BLaER1 (cell line): ENCODE data around the gene SMPD4.
"Not testable (repeated sequence)": the region's sequence is repeated elsewhere in the genome, so short reads cannot be mapped to it uniquely, and the experiment has no call there.

Source experiments
- H3K27ac ChIP-seq: shearing (Covaris generic); formaldehyde crosslinking; 2 replicates; pipeline ENCODE4 v1.8.1; 2022
- H3K27me3 ChIP-seq: shearing (Covaris generic); formaldehyde crosslinking; 2 replicates; pipeline ENCODE4 v1.8.1; 2022
- H3K36me3 ChIP-seq: shearing (Covaris generic); formaldehyde crosslinking; 2 replicates; pipeline ENCODE4 v1.8.1; 2022
- H3K4me1 ChIP-seq: shearing (Covaris generic); formaldehyde crosslinking; 2 replicates; pipeline ENCODE4 v1.8.1; 2022
- H3K4me2 ChIP-seq: shearing (Covaris generic); formaldehyde crosslinking; 2 replicates; pipeline ENCODE4 v1.8.1; 2022
- H3K4me3 ChIP-seq: shearing (Covaris generic); formaldehyde crosslinking; 2 replicates; pipeline ENCODE4 v1.8.1; 2022
- H3K9ac ChIP-seq: shearing (Covaris generic); formaldehyde crosslinking; 2 replicates; pipeline ENCODE4 v1.8.1; 2022
- H3K9me3 ChIP-seq: shearing (Covaris generic); formaldehyde crosslinking; 2 replicates; pipeline ENCODE4 v1.8.1; 2022
- H4K20me1 ChIP-seq: shearing (Covaris generic); formaldehyde crosslinking; 2 replicates; pipeline ENCODE4 v1.8.1; 2022
- Cebpa-rat ChIP-seq: shearing (Covaris generic); IDR thresholded peaks from 2 replicates; pipeline ENCODE4 v1.8.1; 2022

SMPD4 gene, protein sequence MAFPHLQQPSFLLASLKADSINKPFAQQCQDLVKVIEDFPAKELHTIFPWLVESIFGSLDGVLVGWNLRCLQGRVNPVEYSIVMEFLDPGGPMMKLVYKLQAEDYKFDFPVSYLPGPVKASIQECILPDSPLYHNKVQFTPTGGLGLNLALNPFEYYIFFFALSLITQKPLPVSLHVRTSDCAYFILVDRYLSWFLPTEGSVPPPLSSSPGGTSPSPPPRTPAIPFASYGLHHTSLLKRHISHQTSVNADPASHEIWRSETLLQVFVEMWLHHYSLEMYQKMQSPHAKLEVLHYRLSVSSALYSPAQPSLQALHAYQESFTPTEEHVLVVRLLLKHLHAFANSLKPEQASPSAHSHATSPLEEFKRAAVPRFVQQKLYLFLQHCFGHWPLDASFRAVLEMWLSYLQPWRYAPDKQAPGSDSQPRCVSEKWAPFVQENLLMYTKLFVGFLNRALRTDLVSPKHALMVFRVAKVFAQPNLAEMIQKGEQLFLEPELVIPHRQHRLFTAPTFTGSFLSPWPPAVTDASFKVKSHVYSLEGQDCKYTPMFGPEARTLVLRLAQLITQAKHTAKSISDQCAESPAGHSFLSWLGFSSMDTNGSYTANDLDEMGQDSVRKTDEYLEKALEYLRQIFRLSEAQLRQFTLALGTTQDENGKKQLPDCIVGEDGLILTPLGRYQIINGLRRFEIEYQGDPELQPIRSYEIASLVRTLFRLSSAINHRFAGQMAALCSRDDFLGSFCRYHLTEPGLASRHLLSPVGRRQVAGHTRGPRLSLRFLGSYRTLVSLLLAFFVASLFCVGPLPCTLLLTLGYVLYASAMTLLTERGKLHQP

DNA sequence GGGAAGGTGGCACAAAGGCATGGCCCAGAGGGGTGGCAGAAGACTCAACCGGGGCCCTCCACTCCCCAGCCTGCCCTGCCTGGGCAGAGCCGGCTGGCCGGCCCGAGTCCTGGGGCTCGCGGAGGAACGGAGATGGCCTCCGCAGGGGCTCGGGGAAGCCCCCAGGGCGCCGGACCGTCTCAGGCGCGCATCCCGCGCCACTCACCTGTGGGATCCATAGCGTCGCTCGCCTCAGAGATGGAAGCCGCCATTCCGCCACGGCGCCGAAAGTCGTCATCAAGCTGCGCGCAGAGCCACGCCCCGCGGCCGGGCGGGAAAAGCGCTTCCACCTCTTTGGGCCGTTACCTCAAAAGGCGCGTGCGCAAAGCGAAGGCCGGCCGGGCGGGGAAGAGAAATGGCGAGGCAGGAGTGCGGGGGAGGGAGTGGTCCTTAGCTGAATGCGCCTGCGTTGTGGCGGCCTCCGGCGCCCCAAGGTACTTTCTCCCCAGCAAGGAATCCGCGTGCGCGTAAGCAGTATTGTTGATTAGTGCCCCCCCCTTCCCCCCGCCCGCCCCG is at the start of gene SMPD4:
SMPD4 (minus strand) TSS at position 278 of the 555 bp plus-strand sequence. CDS start 5,010 bp downstream, outside the sequence.
- peak within 1 kb of the TSS; percentile 97 for H3K9ac ChIP-seq
- H3K4me1 ChIP-seq, result peaks cover 46% of the 10 kb centered on the region
- H3K4me2 ChIP-seq, result peak within 1 kb of the TSS; percentile 98
- H3K27ac ChIP-seq, result peak within 1 kb of the TSS; percentile 94
- TF ChIP-seq Cebpa-rat, result no peak
- H4K20me1 ChIP-seq, result peaks cover 78% of the 10 kb centered on the region
- H3K36me3 ChIP-seq, result peaks cover 45% of the 10 kb centered on the region
- no peaks in the 10 kb centered on the region for H3K27me3 ChIP-seq
- H3K9me3 ChIP-seq, result no peaks in the 10 kb centered on the region
- peak within 1 kb of the TSS; percentile 99 for H3K4me3 ChIP-seq

DNA sequence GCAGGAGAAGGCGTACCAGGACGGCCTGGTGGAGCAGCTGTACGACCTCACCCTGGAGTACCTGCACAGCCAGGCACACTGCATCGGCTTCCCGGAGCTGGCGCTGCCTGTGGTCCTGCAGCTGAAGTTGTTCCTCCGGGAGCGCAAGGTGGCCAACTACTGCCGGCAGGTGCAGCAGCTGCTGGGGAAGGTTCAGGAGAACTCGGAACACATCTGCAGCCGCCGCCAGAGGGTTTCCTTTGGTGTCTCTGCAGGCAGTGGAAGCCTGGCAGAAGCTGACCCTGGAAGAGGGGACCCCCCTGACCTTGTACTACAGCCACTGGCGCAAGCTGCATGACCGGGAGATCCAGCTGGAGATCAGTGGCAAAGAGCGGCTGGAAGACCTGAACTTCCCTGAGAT is 49.5 kb upstream of the SMPD4 start:
- not testable (repeated sequence) for H3K27ac ChIP-seq, H3K27me3 ChIP-seq, H3K9ac ChIP-seq, H3K36me3 ChIP-seq, H3K4me3 ChIP-seq, H3K4me1 ChIP-seq, H4K20me1 ChIP-seq, H3K4me2 ChIP-seq, H3K9me3 ChIP-seq

DNA sequence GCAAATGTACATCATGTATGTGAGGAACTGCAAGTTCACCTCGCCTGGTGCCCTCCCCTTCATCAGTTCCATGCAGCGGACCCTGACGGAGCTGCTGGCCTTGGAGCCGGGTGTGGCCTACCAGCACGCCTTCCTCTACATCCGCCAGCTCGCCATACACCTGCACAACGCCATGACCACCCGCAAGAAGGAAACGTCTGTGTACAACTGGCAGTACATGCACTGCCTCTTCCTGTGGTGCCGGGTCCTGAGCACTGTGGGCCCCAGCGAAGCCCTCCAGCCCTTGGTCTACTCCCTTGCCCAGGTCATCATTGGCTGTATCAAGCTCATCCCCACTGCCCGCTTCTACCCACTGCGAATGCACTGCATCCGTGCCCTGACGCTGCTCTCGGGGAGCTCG is 49.0 kb upstream of the SMPD4 start:
- not testable (repeated sequence) for H3K27ac ChIP-seq, H3K4me1 ChIP-seq, H3K9me3 ChIP-seq, H4K20me1 ChIP-seq, H3K9ac ChIP-seq, H3K4me2 ChIP-seq, H3K4me3 ChIP-seq, H3K27me3 ChIP-seq, H3K36me3 ChIP-seq

DNA sequence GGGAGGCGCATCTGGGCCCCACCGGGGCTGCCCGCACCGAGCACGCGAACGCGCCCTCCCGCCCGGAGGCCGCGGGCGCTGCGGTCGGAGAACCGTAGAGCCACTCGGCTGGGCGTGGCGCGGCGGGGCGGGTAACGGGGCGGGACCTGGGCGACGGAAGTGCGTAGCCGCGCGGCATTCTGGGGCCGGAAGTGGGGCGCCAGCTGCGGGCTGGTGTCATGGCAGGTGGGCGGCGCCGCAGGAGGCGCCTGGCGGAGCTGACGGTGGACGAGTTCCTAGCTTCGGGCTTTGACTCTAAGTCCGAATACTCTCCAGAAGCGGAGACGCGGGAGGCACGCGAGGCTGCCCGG is 47.7 kb upstream of the SMPD4 start:
- not testable (repeated sequence) for H3K4me3 ChIP-seq, H3K4me1 ChIP-seq, H3K27me3 ChIP-seq, H3K4me2 ChIP-seq, H4K20me1 ChIP-seq, H3K27ac ChIP-seq, H3K9ac ChIP-seq, H3K36me3 ChIP-seq, H3K9me3 ChIP-seq

DNA sequence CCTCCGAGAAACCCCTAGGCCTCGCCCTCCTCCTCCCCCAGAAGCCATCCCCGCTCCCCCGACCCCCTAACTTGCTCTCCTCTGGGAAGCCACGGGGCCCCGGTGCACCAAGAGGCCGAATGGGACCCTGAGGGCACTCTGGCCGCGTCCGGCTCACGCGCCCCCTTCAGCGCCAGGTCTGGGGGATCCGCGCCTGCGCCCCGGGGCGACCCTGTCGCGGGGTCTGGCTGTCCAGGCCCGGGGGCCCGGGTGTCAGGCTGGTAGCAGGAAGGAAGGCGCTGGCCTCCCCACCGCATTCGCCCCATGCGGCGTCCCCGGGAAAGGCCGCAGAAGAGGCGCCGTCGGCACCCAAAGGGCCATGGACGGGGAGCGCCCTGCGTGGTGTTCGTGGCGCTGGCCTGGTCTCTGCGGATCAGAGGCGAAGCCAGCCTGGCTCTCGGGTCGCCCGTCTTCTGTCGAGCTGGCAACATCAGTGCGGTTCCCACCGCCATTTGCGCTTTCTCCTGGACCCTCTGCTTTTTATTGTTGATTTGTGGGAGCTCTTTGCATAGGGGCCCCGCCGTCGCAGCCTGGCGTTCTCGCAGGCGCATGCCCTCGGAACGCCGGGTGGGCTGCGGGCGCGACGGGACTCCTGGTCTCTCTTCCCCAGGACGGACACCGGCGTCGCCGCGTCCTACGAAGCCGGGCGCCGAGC is 47.2 kb upstream of the SMPD4 start:
- not testable (repeated sequence) for H3K4me3 ChIP-seq, H3K9me3 ChIP-seq, H3K27ac ChIP-seq, H3K4me1 ChIP-seq, H3K27me3 ChIP-seq, H3K4me2 ChIP-seq, H4K20me1 ChIP-seq, H3K9ac ChIP-seq, H3K36me3 ChIP-seq

DNA sequence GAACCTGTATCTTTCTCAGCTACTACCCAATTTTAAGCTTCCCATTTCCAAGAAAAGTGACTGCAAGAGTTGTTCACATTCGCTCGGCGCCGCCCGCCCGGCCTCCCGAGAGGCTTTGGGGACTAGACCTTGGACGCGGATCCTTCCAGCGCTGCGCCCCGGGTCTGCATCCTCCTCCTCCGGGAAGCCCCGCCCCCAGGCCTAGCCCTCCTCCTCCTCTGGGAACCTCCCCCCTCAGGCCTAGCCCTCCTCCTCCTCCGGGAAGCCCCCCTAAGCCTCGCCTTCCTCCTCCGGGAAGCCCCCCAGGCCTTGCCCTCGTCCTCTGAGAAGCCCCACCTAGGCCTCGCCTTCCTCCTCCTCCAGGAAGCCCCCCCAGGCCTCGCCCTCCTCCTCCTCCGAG is 46.6 kb upstream of the SMPD4 start:
- H3K9ac ChIP-seq, H3K27ac ChIP-seq, H3K9me3 ChIP-seq, H3K4me1 ChIP-seq, H3K4me2 ChIP-seq, H3K36me3 ChIP-seq, H3K27me3 ChIP-seq, H4K20me1 ChIP-seq, H3K4me3 ChIP-seq: not testable (repeated sequence)

DNA sequence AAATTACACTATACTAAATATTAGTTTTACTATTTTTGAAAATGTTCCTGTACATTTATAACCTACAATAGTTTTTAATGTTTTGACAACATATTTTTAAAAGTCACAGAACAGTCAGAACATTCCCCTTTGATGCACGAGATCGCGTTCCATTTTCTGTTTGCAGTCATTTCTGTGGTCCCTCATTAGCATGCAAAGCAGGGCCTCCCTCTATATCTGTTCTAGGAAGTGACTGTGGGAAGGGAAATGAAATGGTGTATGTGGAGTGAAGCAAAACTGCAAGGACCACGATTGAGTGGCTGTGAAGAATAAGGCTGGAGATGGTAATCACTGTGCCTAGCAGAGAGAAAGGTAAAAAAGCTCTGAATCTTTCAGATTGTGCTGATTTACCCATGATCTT is 41.1 kb upstream of the SMPD4 start:
- not testable (repeated sequence) for H3K4me2 ChIP-seq, H3K27ac ChIP-seq, H3K9me3 ChIP-seq, H3K9ac ChIP-seq, H4K20me1 ChIP-seq, H3K4me3 ChIP-seq, H3K4me1 ChIP-seq, H3K27me3 ChIP-seq, H3K36me3 ChIP-seq

DNA sequence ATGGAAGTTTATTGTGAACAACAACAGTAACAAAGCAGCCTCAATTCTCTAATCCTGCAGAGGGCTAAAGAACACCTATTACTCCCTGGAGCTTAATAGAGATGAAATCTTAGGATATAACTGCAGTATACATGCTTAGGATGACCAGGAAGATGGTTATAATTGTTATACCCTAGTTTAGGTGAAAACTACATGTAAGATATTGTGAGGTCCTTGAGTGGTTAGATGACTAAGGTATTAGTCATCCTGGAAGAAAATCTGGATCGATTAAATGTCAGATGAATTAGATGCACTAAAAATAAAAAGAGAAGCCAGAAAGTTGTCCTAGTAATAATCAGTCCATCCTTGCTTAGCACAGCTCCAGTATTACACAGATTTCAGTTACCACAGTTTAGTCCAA is 39.1 kb upstream of the SMPD4 start:
- not testable (repeated sequence) for H4K20me1 ChIP-seq, H3K27me3 ChIP-seq, H3K27ac ChIP-seq, H3K9me3 ChIP-seq, H3K9ac ChIP-seq, H3K4me3 ChIP-seq, H3K4me1 ChIP-seq, H3K4me2 ChIP-seq, H3K36me3 ChIP-seq

DNA sequence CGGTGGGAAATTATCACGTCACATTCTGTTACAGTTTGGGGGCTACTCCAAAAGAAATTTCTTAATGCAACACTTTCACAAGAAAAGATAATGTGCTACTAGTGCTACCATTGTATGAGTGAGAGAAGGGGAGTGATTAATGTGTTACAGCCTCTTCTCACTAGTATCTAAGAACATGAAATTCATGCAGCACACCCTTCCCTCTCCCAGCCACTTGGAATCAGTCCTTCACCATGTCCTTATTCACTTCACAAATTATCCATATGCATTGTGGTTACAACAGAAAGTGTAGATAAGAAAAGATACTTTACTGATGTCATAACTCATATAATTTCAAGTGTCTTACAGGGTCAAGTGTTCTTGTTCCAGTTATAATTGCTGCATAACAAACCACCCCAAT is 37.7 kb upstream of the SMPD4 start:
- H3K27ac ChIP-seq, H3K27me3 ChIP-seq, H3K4me3 ChIP-seq, H3K4me1 ChIP-seq, H4K20me1 ChIP-seq, H3K9me3 ChIP-seq, H3K36me3 ChIP-seq, H3K4me2 ChIP-seq, H3K9ac ChIP-seq: not testable (repeated sequence)

DNA sequence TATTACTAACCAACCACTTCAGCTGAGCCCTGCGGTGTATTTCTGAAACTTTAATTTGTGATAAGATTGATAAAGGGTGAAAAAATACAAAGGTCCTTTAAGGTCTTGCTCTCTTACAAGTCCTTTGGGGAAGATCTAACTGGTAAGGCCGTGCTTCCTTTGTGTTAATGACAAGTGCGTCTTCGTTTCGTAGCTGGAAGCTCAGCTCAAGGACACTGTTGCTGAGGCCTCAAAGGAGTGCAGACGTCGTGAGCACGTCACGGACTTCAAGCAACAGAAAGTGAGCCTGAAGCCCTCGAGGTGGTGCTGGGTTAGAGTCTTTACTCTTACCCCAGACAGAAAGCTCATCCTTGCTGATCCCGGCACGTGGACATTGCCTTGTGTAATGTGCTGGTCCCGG is 25.6 kb upstream of the SMPD4 start:
- H3K9ac ChIP-seq, H4K20me1 ChIP-seq, H3K27me3 ChIP-seq, H3K4me3 ChIP-seq, H3K27ac ChIP-seq, H3K4me2 ChIP-seq, H3K36me3 ChIP-seq, H3K4me1 ChIP-seq, H3K9me3 ChIP-seq: not testable (repeated sequence)

DNA sequence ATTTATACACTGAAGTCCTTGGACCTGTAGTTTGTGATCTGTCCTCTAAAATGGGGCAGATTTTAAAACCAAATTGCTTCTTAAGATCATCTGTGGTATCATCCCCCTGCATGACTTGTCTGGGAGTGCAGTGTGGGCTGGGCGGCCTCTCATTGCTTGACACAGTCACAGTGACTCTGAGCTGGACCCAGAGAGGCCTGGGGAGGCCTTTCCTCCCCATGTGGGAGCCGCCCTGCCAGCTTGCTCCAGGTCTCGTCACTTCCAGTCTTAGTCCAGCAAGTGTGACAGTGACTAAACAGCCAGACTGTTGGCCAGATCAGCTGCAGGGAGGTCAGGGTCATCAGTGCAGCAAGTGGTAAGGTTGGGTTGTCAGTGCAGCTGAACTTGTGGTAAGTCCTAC is 21.7 kb upstream of the SMPD4 start:
- not testable (repeated sequence) for H3K27me3 ChIP-seq

DNA sequence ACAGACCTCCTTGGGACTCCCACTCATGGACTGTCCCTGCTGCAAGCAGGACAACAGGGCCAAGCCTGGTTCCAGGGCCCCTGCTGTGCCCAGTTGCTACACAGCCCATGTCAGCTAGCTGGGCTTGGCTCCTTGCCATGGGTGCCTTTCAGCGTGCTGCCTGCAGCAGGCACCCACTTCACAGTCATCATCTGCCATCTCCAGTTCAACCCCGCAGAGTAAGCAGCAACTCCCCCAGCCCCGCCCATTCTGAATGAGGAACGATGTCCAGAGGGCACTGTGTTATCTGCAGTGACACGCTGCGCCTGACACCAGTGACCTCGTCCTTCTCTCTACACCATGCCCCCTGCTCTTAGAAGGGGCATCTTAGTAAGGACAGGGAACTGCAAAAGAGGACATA is 21.1 kb upstream of the SMPD4 start:
- H3K27me3 ChIP-seq, H3K9me3 ChIP-seq, H3K4me2 ChIP-seq, H3K4me1 ChIP-seq, H3K4me3 ChIP-seq, H3K9ac ChIP-seq, H3K27ac ChIP-seq, H4K20me1 ChIP-seq, H3K36me3 ChIP-seq: not testable (repeated sequence)

More for the DNA sequence above, 21.7 kb upstream of the SMPD4 start:
- not testable (repeated sequence) for H3K4me2 ChIP-seq, H3K4me3 ChIP-seq, H3K27ac ChIP-seq, H3K9ac ChIP-seq, H3K9me3 ChIP-seq, H4K20me1 ChIP-seq, H3K4me1 ChIP-seq, H3K36me3 ChIP-seq
